HepG2 (cell line): ENCODE data around the gene OR10R2.

Experiments
- BHLHE40 ChIP-seq: IDR thresholded peaks from 2 replicates; pipeline ENCODE4 v1.6.1; 2011; ENCODE audit warnings: low read length, improper control_type of control experiment
- BORCS8-MEF2B ChIP-seq: sonication (generic); formaldehyde crosslinking; IDR thresholded peaks from 2 replicates; pipeline ENCODE4 v1.8.0; 2022; ENCODE audit warnings: mild to moderate bottlenecking, missing genetic modification reagents
- BRCA1 ChIP-seq: sonication (generic); formaldehyde crosslinking; IDR thresholded peaks from 2 replicates; pipeline ENCODE4 v1.4.0; 2020; ENCODE audit warnings: missing genetic modification reagents
- CTCF ChIP-seq: sonication (generic); formaldehyde crosslinking; IDR thresholded peaks from 2 replicates; pipeline ENCODE4 v1.5.0; 2020; ENCODE audit warnings: mild to moderate bottlenecking, missing genetic modification reagents, moderate library complexity
- GTF2F1 ChIP-seq: fragments of 150-350 bp; IDR thresholded peaks from 2 replicates; pipeline ENCODE4 v1.6.1; 2014; ENCODE audit warnings: low read length
- KAT2B ChIP-seq: fragments of 150-350 bp; IDR thresholded peaks from 2 replicates; pipeline ENCODE4 v1.6.1; 2014; ENCODE audit warnings: low read depth, low read length, borderline replicate concordance
- POLR2AphosphoS2 ChIP-seq: IDR thresholded peaks from 2 replicates; pipeline ENCODE4 v1.6.1; 2011; ENCODE audit warnings: low read depth, low read length, improper control_type of control experiment
- SATB2 ChIP-seq: sonication (generic); formaldehyde crosslinking; IDR thresholded peaks from 2 replicates; pipeline ENCODE4 v1.5.0; 2020; ENCODE audit warnings: missing genetic modification reagents
- TERF1 ChIP-seq: sonication (generic); formaldehyde crosslinking; IDR thresholded peaks from 2 replicates; pipeline ENCODE4 v1.8.0; 2022; ENCODE audit warnings: mild to moderate bottlenecking, missing genetic modification reagents, moderate library complexity
- ZBED4 ChIP-seq: sonication (generic); formaldehyde crosslinking; IDR thresholded peaks from 2 replicates; pipeline ENCODE4 v1.4.0; 2020; ENCODE audit warnings: missing genetic modification reagents, borderline replicate concordance
- ZBTB20 ChIP-seq: sonication (generic); formaldehyde crosslinking; IDR thresholded peaks from 2 replicates; pipeline ENCODE4 v1.8.1; 2023; ENCODE audit warnings: missing genetic modification reagents, low read depth, mild to moderate bottlenecking, borderline replicate concordance
- ZBTB33 ChIP-seq: sonication (generic); formaldehyde crosslinking; IDR thresholded peaks from 2 replicates; pipeline ENCODE4 v1.4.0; 2020; ENCODE audit warnings: missing genetic modification reagents
- ZFP36 ChIP-seq: fragments of 150-350 bp; IDR thresholded peaks from 2 replicates; pipeline ENCODE4 v1.6.1; 2018; ENCODE audit warnings: borderline replicate concordance, low read length, low read depth; ENCODE audit not compliant: partially characterized antibody
- ZNF546 ChIP-seq: sonication (generic); formaldehyde crosslinking; conservative IDR thresholded peaks from 2 replicates; pipeline ENCODE4 v1.8.1; 2023; ENCODE audit warnings: mild to moderate bottlenecking, missing genetic modification reagents

- TF ChIP-seq SATB2 (CRISPR knock-in tag) (no peak), BRCA1 (CRISPR knock-in tag) (no peak), ZNF546 (no peak), ZFP36 (no peak), BORCS8-MEF2B (CRISPR knock-in tag) (no peak), TERF1 (CRISPR knock-in tag) (no peak), ZBTB33 (CRISPR knock-in tag) (no peak), ZBED4 (no peak), CTCF (CRISPR knock-in tag) (no peak), POLR2AphosphoS2 (no peak), GTF2F1 (no peak), BHLHE40 (no peak), KAT2B (no peak), ZBTB20 (CRISPR knock-in tag) (no peak)
Observed at GRCh38 chr1:158496374-158496773, 24.4 kb downstream of the OR10R2 start.
